Measurements from ENCODE around the gene XRRA1. TPM values are rescaled to one million over a fixed set of nuclear protein-coding genes. Genes with fewer than 3 reads are reported as not detected.

Gene XRRA1
- total RNA-seq, 1 donor from 2014 or later = 8.9 TPM

GRCh38 chr11:74860743-74861142 lies 88.1 kb downstream of the XRRA1 start:
- H3K9me3 ChIP-seq (ENCODE audit: insufficient read depth, low read depth, low read length) = peaks cover 3% of the 10 kb centered on the region
- Mint-ChIP-seq H3K4me3 (ENCODE audit: unreplicated experiment) (no peak overlapping the region), H3K36me3 (ENCODE audit: low read depth, unreplicated experiment) (peaks cover 53% of the 10 kb centered on the region)

GRCh38 chr11:74853223-74853622 lies 95.7 kb downstream of the XRRA1 start:
- H3K4me2 ChIP-seq (ENCODE audit: low read length) = no peak overlapping the region
- H2AFZ ChIP-seq (ENCODE audit: low read depth, low read length) = no peak overlapping the region
- H3K4me3 Mint-ChIP-seq (ENCODE audit: unreplicated experiment) = no peak overlapping the region
- peaks cover 3% of the 10 kb centered on the region for H3K36me3 ChIP-seq (ENCODE audit: insufficient read depth, low read length)
- no peaks in the 10 kb centered on the region for H4K20me1 ChIP-seq (ENCODE audit: insufficient read depth, low read length)
- TF ChIP-seq EZH2 (IDR thresholded peaks at IDR 0.05; ENCODE audit: insufficient read depth, low read length) (no peak), CTCF (IDR thresholded peaks at IDR 0.05; ENCODE audit: insufficient read depth, low read depth, low read length) (no peak)
- H3K27me3 ChIP-seq (ENCODE audit: insufficient read depth, low read length) = no peaks in the 10 kb centered on the region
- H3K27me3 Mint-ChIP-seq (ENCODE audit: low read depth, unreplicated experiment) = no peaks in the 10 kb centered on the region
- H3K27ac Mint-ChIP-seq (ENCODE audit: unreplicated experiment) = no peak overlapping the region
- FAIRE-seq = no peak
- peaks cover 18% of the 10 kb centered on the region for H3K4me1 ChIP-seq (ENCODE audit: insufficient read depth, low read length)
- H3K4me3 ChIP-seq (ENCODE audit: insufficient read depth, low read depth, low read length) = no peak overlapping the region
- H3K9ac ChIP-seq (ENCODE audit: low read length) = no peak overlapping the region
- no peaks in the 10 kb centered on the region for H3K9me3 ChIP-seq (ENCODE audit: insufficient read depth, low read depth, low read length)
- DNase-seq (ENCODE audit: low read depth) = no peak
- H3K79me2 ChIP-seq (ENCODE audit: insufficient read depth, low read length) = no peaks in the 10 kb centered on the region
- peaks cover 18% of the 10 kb centered on the region for H3K4me1 Mint-ChIP-seq (ENCODE audit: low read depth, unreplicated experiment)
- no peak overlapping the region for H3K27ac ChIP-seq (ENCODE audit: low read depth, low read length)
- peaks cover 26% of the 10 kb centered on the region for H3K36me3 Mint-ChIP-seq (ENCODE audit: low read depth, unreplicated experiment)
- H3K9me3 Mint-ChIP-seq (ENCODE audit: unreplicated experiment) = no peaks in the 10 kb centered on the region

More at GRCh38 chr11:74860743-74861142, 88.1 kb downstream of the XRRA1 start:
- DNase-seq (ENCODE audit: low read depth) = no peak
- no peaks in the 10 kb centered on the region for H3K4me1 ChIP-seq (ENCODE audit: insufficient read depth, low read length)
- TF ChIP-seq CTCF (IDR thresholded peaks at IDR 0.05; ENCODE audit: insufficient read depth, low read depth, low read length) (no peak), EZH2 (IDR thresholded peaks at IDR 0.05; ENCODE audit: insufficient read depth, low read length) (no peak)
- no peak overlapping the region for H3K27ac ChIP-seq (ENCODE audit: low read depth, low read length)
- H4K20me1 ChIP-seq (ENCODE audit: insufficient read depth, low read length) = no peaks in the 10 kb centered on the region
- no peak overlapping the region for H3K4me2 ChIP-seq (ENCODE audit: low read length)
- H2AFZ ChIP-seq (ENCODE audit: low read depth, low read length) = no peak overlapping the region
- H3K4me3 ChIP-seq (ENCODE audit: insufficient read depth, low read depth, low read length) = no peak overlapping the region
- H3K9ac ChIP-seq (ENCODE audit: low read length) = no peak overlapping the region
- no peaks in the 10 kb centered on the region for H3K79me2 ChIP-seq (ENCODE audit: insufficient read depth, low read length)
- no peaks in the 10 kb centered on the region for H3K4me1 Mint-ChIP-seq (ENCODE audit: low read depth, unreplicated experiment)
- H3K27ac Mint-ChIP-seq (ENCODE audit: unreplicated experiment) = no peak overlapping the region
- no peaks in the 10 kb centered on the region for H3K27me3 Mint-ChIP-seq (ENCODE audit: low read depth, unreplicated experiment)
- H3K9me3 Mint-ChIP-seq (ENCODE audit: unreplicated experiment) = peaks cover 19% of the 10 kb centered on the region
- H3K36me3 ChIP-seq (ENCODE audit: insufficient read depth, low read length) = peaks cover 3% of the 10 kb centered on the region
- FAIRE-seq = no peak
- no peaks in the 10 kb centered on the region for H3K27me3 ChIP-seq (ENCODE audit: insufficient read depth, low read length)

GRCh38 chr11:74849525-74850391 lies 99.1 kb downstream of the XRRA1 start:
- H3K36me3 ChIP-seq (ENCODE audit: insufficient read depth, low read length) = peaks cover 5% of the 10 kb centered on the region
- no peaks in the 10 kb centered on the region for H3K27me3 ChIP-seq (ENCODE audit: insufficient read depth, low read length)
- no peaks in the 10 kb centered on the region for H3K9me3 ChIP-seq (ENCODE audit: insufficient read depth, low read depth, low read length)
- H3K4me2 ChIP-seq (ENCODE audit: low read length) = peak overlapping the region; percentile 71
- TF ChIP-seq CTCF (IDR thresholded peaks at IDR 0.05; ENCODE audit: insufficient read depth, low read depth, low read length) (no peak), EZH2 (IDR thresholded peaks at IDR 0.05; ENCODE audit: insufficient read depth, low read length) (no peak)
- H3K9ac ChIP-seq (ENCODE audit: low read length) = peak overlapping the region; percentile 25
- peak overlapping the region; percentile 11 for H2AFZ ChIP-seq (ENCODE audit: low read depth, low read length)
- peaks cover 18% of the 10 kb centered on the region for H3K4me1 Mint-ChIP-seq (ENCODE audit: low read depth, unreplicated experiment)
- H4K20me1 ChIP-seq (ENCODE audit: insufficient read depth, low read length) = no peaks in the 10 kb centered on the region
- H3K4me1 ChIP-seq (ENCODE audit: insufficient read depth, low read length) = peaks cover 18% of the 10 kb centered on the region
- DNase-seq (ENCODE audit: low read depth) = peak; percentile 76
- H3K27ac Mint-ChIP-seq (ENCODE audit: unreplicated experiment) = peak overlapping the region; percentile 58
- H3K4me3 Mint-ChIP-seq (ENCODE audit: unreplicated experiment) = peak overlapping the region; percentile 60
- no peaks in the 10 kb centered on the region for H3K9me3 Mint-ChIP-seq (ENCODE audit: unreplicated experiment)
- no peak overlapping the region for H3K4me3 ChIP-seq (ENCODE audit: insufficient read depth, low read depth, low read length)
- peaks cover 27% of the 10 kb centered on the region for H3K36me3 Mint-ChIP-seq (ENCODE audit: low read depth, unreplicated experiment)
- peak overlapping the region; percentile 74 for H3K27ac ChIP-seq (ENCODE audit: low read depth, low read length)
- H3K27me3 Mint-ChIP-seq (ENCODE audit: low read depth, unreplicated experiment) = no peaks in the 10 kb centered on the region
- peak; percentile 23 for FAIRE-seq
- no peaks in the 10 kb centered on the region for H3K79me2 ChIP-seq (ENCODE audit: insufficient read depth, low read length)

Data from astrocyte (in vitro differentiated cells and primary cell).